ENCODE results near the gene EPS8L1.

- TF ChIP-seq POLR2A (IDR thresholded peaks at IDR 0.05; ENCODE audit: borderline replicate concordance, extremely low read depth, insufficient read depth, insufficient read length) (no peak), CTCF (IDR thresholded peaks at IDR 0.05 in 2 of 3, conservative IDR thresholded peaks at IDR 0.05 in 1 of 3; ENCODE audit: borderline replicate concordance in 1 of 3, insufficient read depth in 1 of 3, low read depth in 2 of 3, low read length in 2 of 3) (no peak), ELF1 (IDR thresholded peaks at IDR 0.05; ENCODE audit: borderline replicate concordance, low read depth) (no peak), RAD21 (IDR thresholded peaks at IDR 0.05; ENCODE audit: low read depth) (no peak), JUND (IDR thresholded peaks at IDR 0.05) (no peak), POLR2AphosphoS5 (IDR thresholded peaks at IDR 0.05; ENCODE audit: low read depth, low read length) (no peak), ZNF274 (IDR thresholded peaks at IDR 0.05; ENCODE audit: low read depth, low read length) (no peak), EZH2phosphoT487 (IDR thresholded peaks at IDR 0.05; ENCODE audit: borderline replicate concordance) (no peak), YY1 (IDR thresholded peaks at IDR 0.05; ENCODE audit: extremely low read depth, insufficient replicate concordance, low read depth, low read length) (no peak), SRF (IDR thresholded peaks at IDR 0.05; ENCODE audit: low read depth) (no peak)
- TF ChIP-seq, protein P1, sequence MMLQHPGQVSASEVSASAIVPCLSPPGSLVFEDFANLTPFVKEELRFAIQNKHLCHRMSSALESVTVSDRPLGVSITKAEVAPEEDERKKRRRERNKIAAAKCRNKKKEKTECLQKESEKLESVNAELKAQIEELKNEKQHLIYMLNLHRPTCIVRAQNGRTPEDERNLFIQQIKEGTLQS (IDR thresholded peaks at IDR 0.05) = no peak
Observed at GRCh38 chr19:55032170-55032800, 43.4 kb upstream of the EPS8L1 start.

All from HCT116 (cell line).